ENCODE data around the gene EPN1. TPM values are rescaled to one million over a fixed set of nuclear protein-coding genes. Genes with fewer than 3 reads are reported as not detected.

EPN1 gene
- total RNA-seq, 3 donors from 2014 or later (not counting 1 experiment from before 2014, with no cell fraction given), result 47.6 to 56.4 (median 51.8) TPM

- intact Hi-C loops (cut with micrococcal nuclease), result no loop called here
- Histone ChIP-seq H3K9me3 (ENCODE audit: control insufficient read depth, insufficient read depth, low read length) (no peaks in the 10 kb centered on the region), H3K4me1 (ENCODE audit: control insufficient read depth, insufficient read depth, low read length) (peaks cover 50% of the 10 kb centered on the region), H3K27me3 (ENCODE audit: control insufficient read depth, insufficient read depth, low read length) (no peaks in the 10 kb centered on the region), H3K27ac (ENCODE audit: low read length) (no peak overlapping the region), H3K36me3 (ENCODE audit: control insufficient read depth, insufficient read depth, low read length) (peaks cover 47% of the 10 kb centered on the region), H3K4me3 (ENCODE audit: low read length) (no peak overlapping the region)
- no peak overlapping the region for H3K27ac Mint-ChIP-seq
- peak in 1 of 3 donors; percentile 19 for ATAC-seq
- H3K36me3 Mint-ChIP-seq, result no peaks in the 10 kb centered on the region
- no peak overlapping the region for H3K4me3 Mint-ChIP-seq
- H3K27me3 Mint-ChIP-seq (ENCODE audit: low read depth in 2 of 2), result no peaks in the 10 kb centered on the region
- 96% methylated on average over 20 of the region's 20 CpGs for WGBS (ENCODE audit: insufficient coverage)
- no peak for DNase-seq
- H3K9me3 Mint-ChIP-seq, result no peaks in the 10 kb centered on the region
- TF ChIP-seq, protein P1, sequence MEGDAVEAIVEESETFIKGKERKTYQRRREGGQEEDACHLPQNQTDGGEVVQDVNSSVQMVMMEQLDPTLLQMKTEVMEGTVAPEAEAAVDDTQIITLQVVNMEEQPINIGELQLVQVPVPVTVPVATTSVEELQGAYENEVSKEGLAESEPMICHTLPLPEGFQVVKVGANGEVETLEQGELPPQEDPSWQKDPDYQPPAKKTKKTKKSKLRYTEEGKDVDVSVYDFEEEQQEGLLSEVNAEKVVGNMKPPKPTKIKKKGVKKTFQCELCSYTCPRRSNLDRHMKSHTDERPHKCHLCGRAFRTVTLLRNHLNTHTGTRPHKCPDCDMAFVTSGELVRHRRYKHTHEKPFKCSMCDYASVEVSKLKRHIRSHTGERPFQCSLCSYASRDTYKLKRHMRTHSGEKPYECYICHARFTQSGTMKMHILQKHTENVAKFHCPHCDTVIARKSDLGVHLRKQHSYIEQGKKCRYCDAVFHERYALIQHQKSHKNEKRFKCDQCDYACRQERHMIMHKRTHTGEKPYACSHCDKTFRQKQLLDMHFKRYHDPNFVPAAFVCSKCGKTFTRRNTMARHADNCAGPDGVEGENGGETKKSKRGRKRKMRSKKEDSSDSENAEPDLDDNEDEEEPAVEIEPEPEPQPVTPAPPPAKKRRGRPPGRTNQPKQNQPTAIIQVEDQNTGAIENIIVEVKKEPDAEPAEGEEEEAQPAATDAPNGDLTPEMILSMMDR (IDR thresholded peaks at IDR 0.05), result no peak
- peaks cover 41 to 42% of the 10 kb centered on the region in 2 donors for H3K4me1 Mint-ChIP-seq
These were observed 5.5 kb downstream of the EPN1 start for GRCh38 chr19:55680339-55681130.

- DNase-seq (no peak), ATAC-seq (peak in 1 of 3 donors; percentile 11)
- no peaks in the 10 kb centered on the region for H3K27me3 ChIP-seq (ENCODE audit: control insufficient read depth, insufficient read depth, low read length)
- H3K9me3 ChIP-seq (ENCODE audit: control insufficient read depth, insufficient read depth, low read length), result no peaks in the 10 kb centered on the region
- H3K27ac Mint-ChIP-seq, result no peak overlapping the region
- no peak overlapping the region for H3K4me3 Mint-ChIP-seq
- H3K36me3 Mint-ChIP-seq, result no peaks in the 10 kb centered on the region
- no peaks in the 10 kb centered on the region for H3K27me3 Mint-ChIP-seq (ENCODE audit: low read depth in 2 of 2)
- H3K4me1 ChIP-seq (ENCODE audit: control insufficient read depth, insufficient read depth, low read length), result peaks cover 42% of the 10 kb centered on the region
- WGBS (ENCODE audit: insufficient coverage), result 93% methylated on average over 9 of the region's 9 CpGs
- no peak overlapping the region for H3K27ac ChIP-seq (ENCODE audit: low read length)
- peaks cover 34 to 43% of the 10 kb centered on the region in 2 donors for H3K4me1 Mint-ChIP-seq
- H3K9me3 Mint-ChIP-seq, result no peaks in the 10 kb centered on the region
- no peak overlapping the region for H3K4me3 ChIP-seq (ENCODE audit: low read length)
- TF ChIP-seq, protein P1 (IDR thresholded peaks at IDR 0.05), result no peak
- H3K36me3 ChIP-seq (ENCODE audit: control insufficient read depth, insufficient read depth, low read length), result peaks cover 56% of the 10 kb centered on the region
- intact Hi-C loops (cut with micrococcal nuclease), result no loop called here
These were observed 6.4 kb downstream of the EPN1 start for GRCh38 chr19:55681131-55682092.

DNA sequence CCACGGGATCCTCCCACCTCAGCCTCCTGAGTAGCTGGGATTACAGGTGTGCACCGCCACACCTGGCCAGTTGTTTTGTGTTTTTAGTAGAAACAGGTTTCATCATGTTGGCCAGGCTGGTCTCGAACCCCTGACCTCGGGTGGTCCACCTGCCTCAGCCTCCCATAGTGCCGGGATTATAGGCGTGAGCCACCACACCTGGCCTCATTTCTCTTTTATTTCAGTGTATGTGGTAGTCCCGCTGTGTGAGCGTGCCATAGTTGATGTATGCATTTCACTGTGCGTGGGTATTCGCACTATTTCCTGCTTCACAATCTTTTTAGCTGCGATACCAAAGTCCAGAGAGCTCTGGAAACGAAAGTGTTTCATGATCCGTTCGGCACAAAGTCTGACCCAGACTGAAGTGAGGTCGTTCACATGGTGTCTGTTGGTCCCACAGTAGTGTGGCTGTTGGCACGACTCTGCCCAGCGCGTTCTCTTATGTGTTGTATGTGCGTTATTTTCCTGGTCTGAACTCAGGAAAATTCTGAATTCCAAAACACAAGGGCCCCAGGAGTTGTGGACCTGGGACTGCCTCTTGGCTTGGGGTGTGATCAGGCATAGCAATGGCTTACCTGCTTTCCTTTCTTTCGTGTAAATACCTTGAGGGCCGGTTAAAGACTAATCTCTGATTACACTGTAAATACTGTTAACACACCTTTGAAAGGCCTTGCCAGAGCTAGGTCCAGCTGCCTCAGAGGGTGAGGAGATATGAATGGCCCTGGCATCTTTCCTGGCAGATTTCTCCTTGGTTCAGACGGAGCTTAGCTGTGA lies 8.6 kb downstream of the EPN1 start:
- no peak for ATAC-seq
- no peak overlapping the region for H3K27ac Mint-ChIP-seq
- no peaks in the 10 kb centered on the region for H3K36me3 Mint-ChIP-seq

More for the DNA sequence above, 8.6 kb downstream of the EPN1 start:
- Mint-ChIP-seq H3K4me3 (no peak overlapping the region), H3K27me3 (ENCODE audit: low read depth in 2 of 2) (no peaks in the 10 kb centered on the region), H3K4me1 (peaks cover 16 to 26% of the 10 kb centered on the region in 2 donors), H3K9me3 (no peaks in the 10 kb centered on the region)
- Histone ChIP-seq H3K27me3 (ENCODE audit: control insufficient read depth, insufficient read depth, low read length) (no peaks in the 10 kb centered on the region), H3K4me1 (ENCODE audit: control insufficient read depth, insufficient read depth, low read length) (peaks cover 27% of the 10 kb centered on the region), H3K36me3 (ENCODE audit: control insufficient read depth, insufficient read depth, low read length) (peaks cover 51% of the 10 kb centered on the region), H3K9me3 (ENCODE audit: control insufficient read depth, insufficient read depth, low read length) (no peaks in the 10 kb centered on the region), H3K27ac (ENCODE audit: low read length) (no peak overlapping the region), H3K4me3 (ENCODE audit: low read length) (no peak overlapping the region)
- TF ChIP-seq, protein P1 (IDR thresholded peaks at IDR 0.05), result no peak
- no peak for DNase-seq
- 97% methylated on average over 22 of the region's 22 CpGs for WGBS (ENCODE audit: insufficient coverage)
- intact Hi-C loops (cut with micrococcal nuclease), result no loop called here

Data from natural killer cell (primary cell).